Measurements from ENCODE around the gene C1orf226. TPM values are rescaled to one million over a fixed set of nuclear protein-coding genes. Genes with fewer than 3 reads are reported as not detected.

The C1orf226 gene
- total RNA-seq, 1 experiment from 2014 or later = 4.3 TPM

GRCh38 chr1:162389021-162389818, 7.7 kb downstream of the C1orf226 start:
- peak; percentile 42 for ATAC-seq

GRCh38 chr1:162389971-162390370, 8.4 kb downstream of the C1orf226 start:
- intact Hi-C loops (cut with micrococcal nuclease) = loop anchor here (10.0 kb wide), 2 partner anchors 235 to 625 kb away; partner anchors contain the start of gene ATF6
- ChIA-PET CTCF (interaction anchor here (1.3 to 1.9 kb wide), 2 partner anchors 32 to 353 kb away, joined by 3 to 14 read pairs; no protein-coding TSS in a partner anchor), POLR2A (ENCODE audit: unreplicated experiment) (no interaction called here)
- ATAC-seq = no peak
- H3K4me2 ChIP-seq (ENCODE audit: low read length) = no peak overlapping the region
- H3K9me3 ChIP-seq (ENCODE audit: low read length) = no peaks in the 10 kb centered on the region
- BruUV-seq (replicated peaks) = no TSS peak
- no peak for TF ChIP-seq EZH2 (IDR thresholded peaks at IDR 0.05; ENCODE audit: low read length, unreplicated experiment)
- no peak for TF ChIP-seq EZH2phosphoT487 (IDR thresholded peaks at IDR 0.05; ENCODE audit: borderline replicate concordance, low read length)
- no peak for TF ChIP-seq CTCF (conservative IDR thresholded peaks at IDR 0.05; ENCODE audit: low read depth, low read length)
- H3K4me3 ChIP-seq (ENCODE audit: low read length) = no peak overlapping the region
- H3K27me3 ChIP-seq (ENCODE audit: low read length) = no peaks in the 10 kb centered on the region
- H2AFZ ChIP-seq (ENCODE audit: low read length) = no peak overlapping the region
- H3K79me2 ChIP-seq (ENCODE audit: low read length) = no peaks in the 10 kb centered on the region
- no peak for DNase-seq
- H3K36me3 ChIP-seq (ENCODE audit: low read depth, low read length) = no peaks in the 10 kb centered on the region
- no peaks in the 10 kb centered on the region for H3F3A ChIP-seq (ENCODE audit: low read length, unreplicated experiment)
- no peaks in the 10 kb centered on the region for H4K20me1 ChIP-seq (ENCODE audit: low read length)
- no peak overlapping the region for H3K9ac ChIP-seq (ENCODE audit: low read length)
- H3K4me1 ChIP-seq (ENCODE audit: insufficient read depth, low read length) = peaks cover 11% of the 10 kb centered on the region
- no peak overlapping the region for H3K27ac ChIP-seq (ENCODE audit: low read length)
- no peaks in the 10 kb centered on the region for H3K9me2 ChIP-seq (replicated peaks; ENCODE audit: low read length)

More at GRCh38 chr1:162389021-162389818, 7.7 kb downstream of the C1orf226 start:
- Histone ChIP-seq H3K79me2 (ENCODE audit: low read length) (no peaks in the 10 kb centered on the region), H3K9ac (ENCODE audit: low read length) (no peak overlapping the region), H3K27me3 (ENCODE audit: low read length) (no peaks in the 10 kb centered on the region), H3K4me3 (ENCODE audit: low read length) (no peak overlapping the region), H3K27ac (ENCODE audit: low read length) (no peak overlapping the region), H2AFZ (ENCODE audit: low read length) (peak overlapping the region; percentile 14; the same call in 1 of the 2 replicates), H3K36me3 (ENCODE audit: low read depth, low read length) (no peaks in the 10 kb centered on the region), H3K9me3 (ENCODE audit: low read length) (no peaks in the 10 kb centered on the region), H3K9me2 (replicated peaks; ENCODE audit: low read length) (no peaks in the 10 kb centered on the region), H4K20me1 (ENCODE audit: low read length) (no peaks in the 10 kb centered on the region), H3K4me1 (ENCODE audit: insufficient read depth, low read length) (peaks cover 11% of the 10 kb centered on the region), H3F3A (ENCODE audit: low read length, unreplicated experiment) (no peaks in the 10 kb centered on the region), H3K4me2 (ENCODE audit: low read length) (peak overlapping the region; percentile 61; the same call in 1 of the 2 replicates)
- TF ChIP-seq EZH2phosphoT487 (IDR thresholded peaks at IDR 0.05; ENCODE audit: borderline replicate concordance, low read length) (no peak), CTCF (conservative IDR thresholded peaks at IDR 0.05; ENCODE audit: low read depth, low read length) (no peak), EZH2 (IDR thresholded peaks at IDR 0.05; ENCODE audit: low read length, unreplicated experiment) (no peak)
- peak; percentile 62 for DNase-seq
- CTCF ChIA-PET = interaction anchor here (0.6 to 1.9 kb wide), 4 partner anchors 30 to 352 kb away, joined by 3 to 14 read pairs (median 3); no protein-coding TSS in a partner anchor
- intact Hi-C loops (cut with micrococcal nuclease) = no loop called here
- BruUV-seq (replicated peaks) = no TSS peak
- POLR2A ChIA-PET (ENCODE audit: unreplicated experiment) = interaction anchor here (0.6 to 0.7 kb wide), 2 partner anchors 111 to 1608 kb away, joined by 4 read pairs; no protein-coding TSS in a partner anchor

Measured in PC-3 (cell line).